ENCODE measurements around the gene SLC14A1.

GRCh38 chr18:45745817-45746461 is 22.0 kb downstream of the SLC14A1 start:
- no peak for TF ChIP-seq CREM (IDR thresholded peaks at IDR 0.05; ENCODE audit: low read depth)
- TF ChIP-seq CTCF (IDR thresholded peaks at IDR 0.05 in 2 of 3, conservative IDR thresholded peaks at IDR 0.05 in 1 of 3; ENCODE audit: control insufficient read depth in 2 of 3, extremely low read depth in 1 of 3, insufficient read depth in 1 of 3, low read depth in 3 of 3, low read length in 3 of 3), result no peak
- no peak for TF ChIP-seq MTA2 (IDR thresholded peaks at IDR 0.05; ENCODE audit: low read depth)
- no peak for TF ChIP-seq EZH2 (IDR thresholded peaks at IDR 0.05; ENCODE audit: borderline replicate concordance, control insufficient read depth, low read depth, low read length)
